ENCODE measurements around the gene TREM1. TPM values are rescaled to one million over a fixed set of nuclear protein-coding genes. Genes with fewer than 3 reads are reported as not detected.

TREM1 gene
- 1 to 10 TPM in 5 of 6 donors, not detected in 1; 2.2 to 5.6 (median 2.6) TPM for polyA plus RNA-seq (ENCODE audit: low read depth in 6 of 6)

DNA sequence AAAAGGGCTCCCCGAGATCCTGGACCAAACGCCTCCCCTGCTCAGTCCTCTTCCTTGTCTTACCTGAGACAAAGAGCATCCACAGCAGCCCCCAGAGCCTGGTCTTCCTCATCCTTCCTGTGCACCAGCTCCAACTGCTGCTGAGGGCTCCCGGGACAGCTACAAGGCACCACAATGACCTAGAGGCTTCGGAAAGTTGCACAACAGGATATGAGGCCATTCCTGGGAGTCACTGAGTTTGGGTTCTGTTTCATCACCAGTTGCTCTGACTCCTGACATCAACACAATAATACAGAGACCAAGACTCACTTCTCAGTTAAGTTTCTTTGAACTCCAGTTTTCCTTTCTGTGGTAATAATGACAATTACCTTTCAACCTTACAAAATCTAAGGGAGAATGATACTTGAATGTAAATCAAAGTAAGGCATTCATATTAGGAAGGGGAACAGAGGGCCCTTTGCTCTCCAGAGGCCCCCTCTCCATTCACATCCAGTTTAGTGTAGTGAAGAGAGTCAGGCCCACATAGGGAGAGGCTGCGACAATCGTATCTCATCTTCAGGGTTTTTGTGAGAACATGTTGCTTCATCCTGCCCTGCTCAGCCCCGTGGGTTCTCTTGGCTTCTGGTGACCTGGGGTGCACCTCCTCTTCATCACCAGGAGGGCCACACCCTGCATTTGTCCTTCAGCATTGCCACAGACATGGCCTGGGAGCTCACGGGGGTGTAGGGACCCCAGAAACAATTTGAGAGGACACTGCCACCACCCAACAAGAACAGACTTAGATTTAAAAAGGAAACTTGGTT, at the start of gene TREM1:
Gene TREM1, minus strand, starts transcription at position 139 of the 803 bp plus-strand sequence. Its CDS starts 27 bp downstream, at position 112.
- ATAC-seq (ENCODE audit: low read depth in 2 of 2) (no peak), DNase-seq (no peak)
- Mint-ChIP-seq H3K36me3 (peaks cover 7 to 8% of the 10 kb centered on the region in 2 donors), H3K4me1 (peaks cover 0 to 3% (median 0%) of the 10 kb centered on the region in 3 donors), H3K27me3 (peaks cover 11 to 25% (median 20%) of the 10 kb centered on the region in 3 donors), H3K9me3 (peaks cover 0 to 3% (median 0%) of the 10 kb centered on the region in 7 donors), H3K27ac (peak within 1 kb of the TSS in 3 of 6 donors; percentile 24 to 47 (median 42)), H3K4me3 (no peak within 1 kb of the TSS)

DNA sequence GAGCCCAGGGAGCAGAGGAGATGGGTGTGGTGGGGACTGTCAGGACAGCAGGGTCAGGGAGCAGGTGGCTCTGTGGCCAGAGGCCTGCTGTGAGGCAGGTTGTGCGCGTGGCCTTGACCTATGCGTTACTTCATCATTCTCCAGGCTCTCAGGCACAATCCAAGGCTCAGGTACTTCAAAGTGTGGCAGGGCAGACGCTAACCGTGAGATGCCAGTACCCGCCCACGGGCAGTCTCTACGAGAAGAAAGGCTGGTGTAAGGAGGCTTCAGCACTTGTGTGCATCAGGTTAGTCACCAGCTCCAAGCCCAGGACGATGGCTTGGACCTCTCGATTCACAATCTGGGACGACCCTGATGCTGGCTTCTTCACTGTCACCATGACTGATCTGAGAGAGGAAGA, 49.5 kb upstream of the TREM1 start:
- ATAC-seq (ENCODE audit: low read depth in 2 of 2), result no peak
- Mint-ChIP-seq H3K36me3 (no peaks in the 10 kb centered on the region), H3K9me3 (no peaks in the 10 kb centered on the region), H3K27ac (peak overlapping the region in 5 of 6 donors; percentile 53 to 94 (median 62)), H3K4me3 (peak overlapping the region in 1 of 8 donors; percentile 51), H3K27me3 (no peaks in the 10 kb centered on the region), H3K4me1 (peaks cover 38 to 53% (median 49%) of the 10 kb centered on the region in 3 donors)
- DNase-seq, result no peak

DNA sequence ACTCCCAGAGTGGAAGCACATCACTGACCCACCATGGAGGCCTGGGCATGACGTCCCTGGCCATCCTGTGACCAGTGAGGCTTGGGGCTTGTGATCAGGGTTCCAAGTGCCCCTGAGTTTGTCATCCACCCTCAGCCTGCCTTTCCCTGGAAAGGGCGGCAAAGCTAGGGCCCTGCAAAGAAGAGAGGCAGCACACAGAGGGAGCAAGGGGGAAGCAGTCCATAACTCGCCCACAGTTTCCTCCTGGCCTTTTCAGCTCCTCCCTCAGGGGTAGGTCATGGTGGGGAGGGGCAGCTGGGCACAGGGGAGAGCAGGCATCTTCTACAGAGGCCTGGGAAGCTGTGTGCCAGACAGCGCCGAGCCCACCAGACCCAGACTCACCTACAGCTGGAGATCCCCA, 48.8 kb upstream of the TREM1 start, which contains the start of gene NCR2:
Gene NCR2, plus strand, starts transcription at position 313 of the 400 bp plus-strand sequence. CDS start 269 bp downstream, outside the sequence.
- Mint-ChIP-seq H3K36me3 (no peaks in the 10 kb centered on the region), H3K27ac (peak within 1 kb of the TSS; percentile 94 to 99 (median 98)), H3K27me3 (no peaks in the 10 kb centered on the region), H3K4me1 (peaks cover 38 to 53% (median 49%) of the 10 kb centered on the region in 3 donors), H3K9me3 (no peaks in the 10 kb centered on the region), H3K4me3 (peak within 1 kb of the TSS in 7 of 8 donors; percentile 45 to 84 (median 76))
- ATAC-seq (ENCODE audit: low read depth in 2 of 2), result no peak
- DNase-seq, result no peak

DNA sequence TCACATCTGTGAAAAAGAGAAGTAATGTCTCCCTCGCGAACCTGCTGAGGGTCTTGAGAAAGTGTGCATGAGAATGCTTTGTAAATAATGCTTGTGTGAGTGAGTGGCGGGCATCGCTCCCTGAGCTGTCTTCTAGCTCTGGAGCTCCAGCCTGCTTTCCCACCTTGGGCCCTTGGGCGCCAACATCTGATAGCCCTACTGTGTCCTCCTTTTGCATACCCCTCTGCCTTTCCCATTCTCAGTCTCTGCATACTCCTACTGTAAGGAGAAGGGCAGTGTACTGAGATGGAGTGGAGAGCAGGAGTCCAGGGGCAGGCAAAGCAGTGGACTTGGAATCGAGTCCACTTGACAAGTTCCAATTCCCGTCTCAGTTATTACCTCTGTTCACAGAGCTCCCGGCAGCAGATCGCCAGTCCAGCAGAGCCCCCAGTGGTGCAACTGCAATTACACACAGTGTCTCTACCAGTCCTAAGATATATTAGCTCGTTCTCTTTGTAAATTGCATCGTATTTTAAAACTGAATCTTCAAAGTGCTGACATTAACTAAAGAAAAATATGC, 48.1 kb upstream of the TREM1 start:
- Mint-ChIP-seq H3K36me3 (no peaks in the 10 kb centered on the region), H3K9me3 (no peaks in the 10 kb centered on the region), H3K27me3 (no peaks in the 10 kb centered on the region), H3K4me1 (peaks cover 38 to 53% (median 49%) of the 10 kb centered on the region in 3 donors), H3K27ac (peak overlapping the region; percentile 94 to 99 (median 98)), H3K4me3 (peak overlapping the region; percentile 45 to 87 (median 76))
- ATAC-seq (ENCODE audit: low read depth in 2 of 2), result no peak
- no peak for DNase-seq

DNA sequence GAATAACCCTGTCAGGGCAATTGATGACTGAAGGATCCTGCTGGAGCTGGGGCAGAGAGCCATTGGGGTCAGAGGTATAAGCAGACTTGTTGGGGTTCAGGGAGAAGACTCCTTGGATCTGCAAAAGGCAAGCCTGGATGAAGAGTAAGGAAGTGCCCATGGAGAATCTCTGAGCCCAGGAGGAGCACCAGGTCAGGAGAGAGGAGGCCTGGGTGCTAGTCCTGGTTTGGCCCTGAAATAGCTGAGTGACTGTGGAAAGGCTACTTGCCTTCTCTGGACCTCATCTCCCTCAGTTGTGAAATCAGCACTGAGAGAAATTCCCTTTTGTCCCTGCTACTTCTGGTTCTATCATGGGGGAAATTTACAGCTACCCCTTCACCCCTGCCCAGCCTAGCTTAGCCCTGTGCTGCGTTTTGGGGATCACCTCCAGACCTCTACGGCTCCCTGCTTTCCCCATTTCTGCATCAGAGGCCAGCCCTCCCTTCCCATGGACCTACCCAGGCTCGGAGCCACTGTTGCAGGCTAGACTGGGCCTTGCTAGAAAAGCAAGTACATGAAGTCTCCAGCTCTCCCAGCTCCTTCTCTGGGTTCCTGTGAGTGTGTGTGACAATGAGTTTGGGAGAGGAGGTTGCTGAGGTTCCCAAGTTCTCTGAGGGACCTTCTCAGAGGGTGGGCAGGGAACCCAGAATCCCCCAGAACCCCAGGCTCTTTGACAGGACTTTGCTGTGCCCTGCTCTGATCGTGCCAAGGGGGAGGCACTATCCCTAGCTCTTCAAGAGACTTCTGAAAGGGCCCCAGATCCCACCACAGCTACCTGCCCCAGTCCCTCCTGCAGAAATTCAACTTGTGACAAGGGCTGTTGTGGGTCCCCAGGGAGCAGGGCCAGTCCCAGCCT, 46.6 kb upstream of the TREM1 start:
- Mint-ChIP-seq H3K9me3 (no peaks in the 10 kb centered on the region), H3K27ac (peak overlapping the region; percentile 94 to 99 (median 98)), H3K36me3 (no peaks in the 10 kb centered on the region), H3K4me3 (peak overlapping the region in 7 of 8 donors; percentile 45 to 84 (median 76)), H3K4me1 (peaks cover 38 to 53% (median 49%) of the 10 kb centered on the region in 3 donors), H3K27me3 (peaks cover 0 to 8% (median 7%) of the 10 kb centered on the region in 3 donors)
- no peak for DNase-seq
- ATAC-seq (ENCODE audit: low read depth in 2 of 2), result no peak

DNA sequence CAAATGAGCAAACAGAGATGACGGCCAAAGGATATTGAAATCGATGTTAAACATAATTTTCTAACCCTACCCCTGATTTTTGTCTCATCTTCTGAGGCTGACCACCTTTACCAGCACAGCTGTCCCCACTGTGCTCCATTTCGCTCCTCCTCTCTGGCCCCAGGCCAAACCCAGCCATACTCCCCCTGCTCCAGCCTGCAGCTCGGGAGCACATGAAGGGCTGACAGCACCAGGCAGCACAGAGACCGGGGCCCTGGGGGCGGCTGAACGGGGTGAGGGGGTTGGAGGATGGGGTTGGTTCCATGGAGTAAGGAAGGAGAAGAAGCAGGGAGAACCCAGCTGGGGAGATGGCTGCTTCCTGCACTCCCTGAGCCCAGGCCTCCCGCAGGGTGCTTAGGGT, 45.8 kb upstream of the TREM1 start:
- Mint-ChIP-seq H3K9me3 (no peaks in the 10 kb centered on the region), H3K27ac (peak overlapping the region; percentile 35 to 94 (median 86)), H3K4me1 (peaks cover 38 to 53% (median 49%) of the 10 kb centered on the region in 3 donors), H3K27me3 (peaks cover 0 to 8% (median 7%) of the 10 kb centered on the region in 3 donors), H3K4me3 (peak overlapping the region in 3 of 8 donors; percentile 40 to 59 (median 42)), H3K36me3 (no peaks in the 10 kb centered on the region)
- no peak for DNase-seq
- ATAC-seq (ENCODE audit: low read depth in 2 of 2), result no peak

DNA sequence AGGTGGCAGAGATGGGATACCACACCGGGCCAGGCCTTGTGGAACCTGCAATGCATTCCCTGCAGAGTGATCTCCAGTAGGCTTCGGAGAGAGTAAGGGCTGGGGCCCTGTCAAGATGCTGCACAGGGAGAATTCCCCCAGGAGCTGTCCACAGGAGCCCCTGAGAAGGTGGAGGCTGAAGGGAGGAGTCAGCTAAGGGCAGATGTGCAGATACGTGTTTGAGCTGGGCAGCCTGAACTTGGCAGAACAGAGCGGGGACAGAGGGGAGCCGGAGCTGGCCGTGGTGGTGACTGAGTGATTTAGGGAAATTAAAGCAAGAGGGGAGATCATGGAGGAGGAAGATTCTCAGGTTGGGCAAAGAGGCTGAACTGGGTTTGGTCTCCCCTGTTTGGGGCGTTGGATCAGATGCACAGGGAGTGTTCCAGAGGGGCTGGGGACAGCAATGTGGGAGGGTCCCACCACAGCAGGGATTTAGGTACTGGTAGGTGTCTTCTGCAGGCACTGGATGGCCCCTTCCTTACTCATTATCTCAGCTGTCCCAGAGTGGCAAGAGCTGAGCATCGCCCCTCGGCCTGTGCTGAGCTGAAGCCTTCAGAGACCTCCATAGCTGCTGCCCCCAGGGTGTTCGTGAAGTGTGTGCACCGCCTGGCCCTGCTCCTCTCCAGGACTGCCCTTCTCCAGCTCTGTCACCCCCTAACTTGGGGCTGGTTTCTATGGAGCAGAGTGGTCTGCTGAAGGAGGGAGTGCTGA, 45.1 kb upstream of the TREM1 start:
- H3K36me3 Mint-ChIP-seq, result no peaks in the 10 kb centered on the region
- ATAC-seq (ENCODE audit: low read depth in 2 of 2), result no peak
- H3K4me1 Mint-ChIP-seq, result peaks cover 38 to 52% (median 49%) of the 10 kb centered on the region in 3 donors

DNA sequence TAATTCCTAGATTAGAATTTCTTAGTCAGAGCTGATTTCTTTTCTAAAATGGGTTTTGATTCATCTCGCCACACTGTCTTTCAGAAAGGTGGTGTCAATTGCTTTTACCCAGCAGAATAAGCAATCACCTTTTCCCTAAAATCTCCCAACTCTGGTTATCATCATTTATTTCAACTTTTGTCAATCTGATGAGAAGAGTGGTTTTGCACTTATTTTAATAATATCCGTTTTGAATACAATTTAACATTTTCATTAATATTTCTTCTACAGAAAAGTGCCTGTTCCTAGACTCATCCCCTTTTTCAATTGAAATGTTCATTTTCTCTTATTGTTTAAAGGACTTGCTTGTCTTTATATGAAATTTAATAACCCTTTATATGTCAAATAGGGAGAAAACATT, 40.7 kb upstream of the TREM1 start:
- DNase-seq, result no peak
- no peaks in the 10 kb centered on the region for H3K9me3 Mint-ChIP-seq
- no peaks in the 10 kb centered on the region for H3K36me3 Mint-ChIP-seq
- H3K4me1 Mint-ChIP-seq, result peaks cover 8% of the 10 kb centered on the region in 3 donors
- no peak overlapping the region for H3K4me3 Mint-ChIP-seq
- no peak overlapping the region for H3K27ac Mint-ChIP-seq
- peaks cover 14 to 25% (median 18%) of the 10 kb centered on the region in 3 donors for H3K27me3 Mint-ChIP-seq
- ATAC-seq (ENCODE audit: low read depth in 2 of 2), result no peak

More for the DNA sequence above, 45.1 kb upstream of the TREM1 start:
- Mint-ChIP-seq H3K27me3 (peaks cover 4 to 13% (median 7%) of the 10 kb centered on the region in 3 donors), H3K4me3 (peak overlapping the region in 2 of 8 donors; percentile 42 to 59), H3K27ac (peak overlapping the region in 5 of 6 donors; percentile 35 to 94 (median 88)), H3K9me3 (no peaks in the 10 kb centered on the region)
- DNase-seq, result no peak

DNA sequence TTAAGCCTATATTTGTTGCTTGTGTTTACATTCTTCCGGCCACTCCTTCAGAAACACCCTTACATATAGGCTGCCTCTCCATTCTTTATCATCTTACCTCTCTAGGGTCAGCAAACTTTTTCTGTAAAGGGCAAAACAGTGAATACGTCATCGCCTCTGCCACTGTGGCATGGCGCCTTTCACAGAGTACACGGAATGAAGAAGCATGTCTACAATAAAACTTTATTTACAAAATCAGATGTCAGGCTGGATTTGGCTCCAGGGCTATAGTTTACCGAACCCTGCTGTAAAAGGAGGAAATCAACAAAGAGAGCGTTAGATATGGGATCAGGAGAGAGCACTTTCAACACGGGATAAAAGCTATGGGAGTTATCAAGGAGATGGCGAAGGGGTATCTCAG, 39.6 kb upstream of the TREM1 start:
- Mint-ChIP-seq H3K27me3 (peaks cover 14 to 25% (median 18%) of the 10 kb centered on the region in 3 donors), H3K9me3 (no peaks in the 10 kb centered on the region), H3K27ac (no peak overlapping the region), H3K36me3 (no peaks in the 10 kb centered on the region), H3K4me1 (no peaks in the 10 kb centered on the region), H3K4me3 (no peak overlapping the region)
- no peak for ATAC-seq (ENCODE audit: low read depth in 2 of 2)
- DNase-seq, result no peak

DNA sequence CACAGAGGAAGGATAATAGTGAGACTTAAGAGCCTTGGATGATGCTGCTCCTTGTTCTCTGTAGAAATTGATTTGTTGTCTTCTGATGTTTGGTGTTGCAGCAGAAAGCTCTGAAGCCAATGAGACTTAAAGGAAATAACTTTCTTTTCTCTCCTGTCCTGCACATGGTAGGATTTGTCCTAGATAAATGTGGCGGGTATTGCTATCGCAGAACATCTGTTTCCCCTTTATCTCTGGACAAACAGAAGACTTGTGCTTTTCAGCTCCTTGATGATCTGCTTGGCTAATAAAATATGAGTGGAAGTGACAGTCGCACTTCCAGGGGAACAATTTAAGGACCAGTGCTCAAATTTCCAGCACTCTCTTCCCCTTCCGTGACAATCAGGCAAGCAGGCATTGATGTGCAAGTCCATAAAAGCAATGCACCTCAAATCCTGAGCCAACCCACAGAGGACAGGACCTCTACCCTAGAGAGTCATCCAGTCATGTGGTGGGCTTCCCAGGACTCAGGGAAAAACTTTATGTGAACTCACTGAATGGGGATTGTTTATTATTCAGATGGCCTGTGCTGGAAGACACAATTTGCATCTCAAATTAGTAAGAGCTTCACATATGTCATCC, 39.1 kb upstream of the TREM1 start:
- no peak for DNase-seq
- Mint-ChIP-seq H3K27me3 (peaks cover 14 to 25% (median 18%) of the 10 kb centered on the region in 3 donors), H3K4me1 (no peaks in the 10 kb centered on the region), H3K4me3 (no peak overlapping the region), H3K36me3 (no peaks in the 10 kb centered on the region), H3K27ac (no peak overlapping the region), H3K9me3 (no peaks in the 10 kb centered on the region)
- no peak for ATAC-seq (ENCODE audit: low read depth in 2 of 2)

DNA sequence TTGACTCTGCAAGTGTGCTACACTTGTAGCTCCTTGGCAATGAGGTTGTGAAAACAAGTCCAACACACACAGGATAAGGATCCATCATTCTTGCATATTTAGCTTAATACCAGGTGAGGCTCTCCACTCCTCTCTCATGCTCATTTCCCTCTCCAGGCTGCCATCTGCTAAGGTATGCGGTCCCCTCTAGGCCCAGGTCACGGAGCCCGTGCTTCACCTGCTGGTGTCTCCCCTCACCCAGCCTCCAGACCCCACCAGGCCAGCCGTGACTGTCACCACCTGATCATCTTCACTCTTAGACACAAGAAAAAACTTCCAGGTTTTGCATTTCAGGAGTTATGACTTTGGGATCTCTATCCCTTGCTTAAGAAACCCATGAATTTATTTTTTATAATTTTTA, 34.7 kb upstream of the TREM1 start:
- DNase-seq (no peak), ATAC-seq (ENCODE audit: low read depth in 2 of 2) (no peak)
- H3K36me3 Mint-ChIP-seq, result no peaks in the 10 kb centered on the region
- peaks cover 4 to 9% (median 8%) of the 10 kb centered on the region in 3 donors for H3K27me3 Mint-ChIP-seq
- H3K4me3 Mint-ChIP-seq, result no peak overlapping the region
- peaks cover 18 to 25% (median 21%) of the 10 kb centered on the region in 3 donors for H3K4me1 Mint-ChIP-seq
- no peaks in the 10 kb centered on the region for H3K9me3 Mint-ChIP-seq
- no peak overlapping the region for H3K27ac Mint-ChIP-seq
